GM21360 (cell line): ENCODE measurements around the gene TNFRSF13B.

Experiments
- ATAC-seq: cut with Tn5 transposase; IDR thresholded peaks from one replicate; pipeline ENCODE4 v1.9.1; 2021; ENCODE audit warnings: mild to moderate bottlenecking, moderate library complexity; ENCODE audit not compliant: unreplicated experiment

Gene TNFRSF13B

DNA sequence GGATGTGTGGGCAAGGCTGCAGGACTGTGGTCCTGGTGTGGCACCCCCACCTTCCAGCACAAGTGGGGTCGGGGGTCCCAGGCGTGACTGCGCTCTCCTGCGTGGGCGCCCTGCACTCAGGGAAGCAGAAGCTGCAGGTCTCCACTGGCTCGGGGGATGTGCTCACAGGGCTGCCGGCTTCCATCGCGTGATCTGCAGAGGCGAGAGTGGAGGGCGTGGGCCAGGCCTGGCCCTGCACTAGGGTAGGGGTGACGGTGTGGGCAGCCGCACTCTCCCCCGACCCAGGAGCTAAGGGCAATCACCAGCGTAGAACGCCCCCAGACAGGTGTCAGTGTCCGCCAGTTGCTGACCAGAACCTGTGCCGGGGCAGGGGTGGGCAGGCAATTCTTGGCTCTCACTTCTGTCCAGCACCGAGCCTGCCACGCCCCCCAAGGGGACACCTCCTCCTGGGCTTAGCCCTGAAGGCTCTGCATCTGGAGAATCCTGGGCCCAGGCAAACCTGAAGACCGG is 32.3 kb downstream of the TNFRSF13B start:
- ATAC-seq = no peak

DNA sequence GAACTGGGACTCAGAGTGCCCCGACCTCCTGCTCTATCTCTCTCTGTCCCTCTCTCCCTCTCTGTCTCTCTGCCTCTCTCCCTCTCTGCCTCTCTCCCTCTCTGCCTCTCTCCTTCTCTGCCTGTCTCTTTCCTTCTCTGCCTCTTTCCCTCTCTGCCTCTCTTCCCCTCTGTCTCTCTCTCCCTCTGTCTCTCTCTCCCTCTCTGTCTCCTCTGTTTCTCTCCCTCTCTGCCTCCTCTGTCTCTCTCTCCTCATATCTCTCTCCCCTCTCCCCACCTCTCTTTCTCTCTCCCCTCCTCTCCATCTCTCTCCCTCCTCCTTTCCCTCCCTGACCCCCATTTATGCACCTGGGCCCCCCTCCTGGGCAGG is 32.7 kb downstream of the TNFRSF13B start:
- ATAC-seq = no peak

DNA sequence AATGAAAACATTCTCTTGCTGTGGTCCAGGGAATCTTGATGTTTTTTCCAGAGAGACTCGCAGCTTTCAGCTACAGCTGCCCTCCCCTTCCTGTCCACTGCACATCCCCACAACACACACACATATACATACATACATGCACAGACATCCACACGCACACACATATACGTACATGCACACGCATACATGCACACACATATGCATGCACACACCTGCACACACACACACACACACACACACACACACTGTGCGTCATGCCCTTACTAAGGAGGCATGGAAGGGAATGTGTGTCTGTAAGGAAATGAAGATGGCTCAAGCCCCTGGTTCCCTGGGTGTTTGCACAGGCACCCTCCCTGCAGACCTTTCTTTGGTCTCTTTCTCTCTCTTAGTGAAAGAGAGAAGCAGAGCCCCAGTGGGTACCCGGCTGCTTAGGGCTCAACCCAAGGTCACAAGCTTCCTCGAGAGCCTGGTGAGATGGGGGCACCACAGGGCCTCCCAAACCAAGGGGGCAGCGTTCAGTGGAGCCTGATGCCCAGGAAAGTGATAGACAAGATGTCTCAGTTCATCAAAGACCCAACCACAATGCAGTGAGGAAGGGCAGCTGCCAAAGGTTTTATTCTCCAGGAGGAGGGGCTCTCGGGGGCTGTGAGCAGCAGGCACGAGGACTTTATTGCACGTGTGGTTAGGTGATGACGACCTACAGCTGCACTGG is 33.3 kb downstream of the TNFRSF13B start:
- no peak for ATAC-seq

DNA sequence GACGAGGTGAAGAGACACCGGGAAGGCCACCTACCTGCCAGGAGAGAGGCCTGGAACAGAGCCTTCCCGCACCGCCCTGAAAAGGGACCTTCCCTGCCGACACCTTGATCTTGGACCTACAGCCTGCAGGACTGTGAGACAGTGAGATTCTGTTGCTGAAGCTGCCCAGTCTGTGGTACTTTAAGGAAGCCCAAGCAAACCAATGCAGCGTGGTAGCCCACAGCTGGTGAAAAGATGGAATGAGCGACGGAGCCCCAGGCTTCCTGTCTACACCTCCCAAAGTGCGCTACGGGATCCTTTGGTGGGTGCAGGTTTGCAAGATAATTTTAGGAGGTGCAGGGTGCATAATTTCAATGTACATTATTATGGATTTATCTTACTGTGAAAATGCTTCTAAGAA is 33.9 kb downstream of the TNFRSF13B start:
- no peak for ATAC-seq

DNA sequence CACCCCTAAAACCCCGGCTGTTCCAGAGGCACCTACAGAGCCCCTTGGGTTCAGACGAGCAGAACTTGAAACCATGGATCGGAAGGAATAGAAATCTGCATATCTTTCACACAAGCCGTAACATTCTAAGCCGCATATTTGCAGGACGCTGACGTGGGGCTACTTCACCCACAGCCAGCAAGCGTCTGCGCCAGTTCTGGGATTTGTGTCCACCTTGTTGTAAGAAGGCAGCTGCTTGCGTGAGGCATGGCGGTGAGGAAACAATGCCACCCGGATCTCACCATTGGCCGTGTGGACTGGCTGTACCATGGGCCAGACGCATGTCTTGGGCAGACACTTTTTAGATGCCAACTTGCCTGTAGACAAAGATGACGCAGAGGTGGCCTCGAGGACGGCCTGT is 34.5 kb downstream of the TNFRSF13B start:
- no peak for ATAC-seq

DNA sequence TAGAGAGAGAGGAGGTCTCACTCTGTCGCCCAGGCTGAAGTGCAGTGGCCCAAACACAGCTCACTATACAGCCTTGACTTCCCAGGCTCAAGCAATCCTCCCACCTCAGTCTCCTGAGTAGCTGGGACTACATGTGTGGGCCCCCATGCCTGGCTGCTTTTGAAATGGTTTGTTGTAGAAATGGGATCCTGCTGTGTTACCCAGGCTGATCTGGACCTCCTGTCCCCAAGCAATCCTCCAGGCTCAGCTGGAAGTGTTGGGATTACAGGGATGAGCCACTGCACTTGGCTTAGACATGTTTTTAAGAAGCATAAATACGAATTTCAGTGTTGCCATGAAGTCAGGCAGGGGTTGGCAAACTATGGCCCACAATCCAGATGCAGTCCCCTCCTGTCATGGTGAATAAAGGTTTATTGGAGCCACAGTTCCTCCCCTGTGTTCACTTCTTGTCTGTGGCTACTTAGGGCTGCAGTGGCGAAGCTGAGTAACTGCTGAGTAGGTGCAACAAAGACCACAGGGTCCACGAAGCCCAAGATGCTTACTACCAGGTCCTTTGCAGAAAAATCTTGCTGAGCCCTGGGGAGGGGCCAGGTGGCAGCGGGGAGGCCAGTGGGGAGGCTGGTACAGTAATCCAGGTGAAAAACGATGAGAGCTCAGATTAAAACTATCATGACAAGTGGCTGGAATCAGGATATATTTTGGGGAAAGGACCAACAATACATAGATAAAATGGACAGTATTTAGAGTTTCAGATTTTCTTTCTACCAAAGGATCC is 35.2 kb downstream of the TNFRSF13B start:
- no peak for ATAC-seq

DNA sequence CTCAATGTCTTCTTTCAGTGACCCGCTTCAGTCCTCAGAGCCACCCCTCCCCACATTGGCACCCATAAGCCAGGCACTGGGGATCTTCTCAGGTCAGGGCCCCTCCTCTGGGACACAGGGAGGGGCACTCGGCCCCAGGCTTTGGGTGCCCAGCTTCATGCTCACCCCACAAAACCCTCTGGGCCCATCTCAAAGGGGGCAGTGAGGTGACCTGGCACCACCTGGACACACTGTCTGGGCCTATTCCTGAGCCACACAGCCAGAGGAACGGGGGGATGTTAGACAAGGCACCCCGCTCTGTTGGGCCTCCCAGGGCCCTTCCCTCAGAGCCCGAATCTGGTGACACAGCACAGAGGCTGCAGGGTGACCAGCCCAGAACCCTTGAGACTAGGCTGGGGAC is 36.1 kb downstream of the TNFRSF13B start:
- ATAC-seq = no peak

DNA sequence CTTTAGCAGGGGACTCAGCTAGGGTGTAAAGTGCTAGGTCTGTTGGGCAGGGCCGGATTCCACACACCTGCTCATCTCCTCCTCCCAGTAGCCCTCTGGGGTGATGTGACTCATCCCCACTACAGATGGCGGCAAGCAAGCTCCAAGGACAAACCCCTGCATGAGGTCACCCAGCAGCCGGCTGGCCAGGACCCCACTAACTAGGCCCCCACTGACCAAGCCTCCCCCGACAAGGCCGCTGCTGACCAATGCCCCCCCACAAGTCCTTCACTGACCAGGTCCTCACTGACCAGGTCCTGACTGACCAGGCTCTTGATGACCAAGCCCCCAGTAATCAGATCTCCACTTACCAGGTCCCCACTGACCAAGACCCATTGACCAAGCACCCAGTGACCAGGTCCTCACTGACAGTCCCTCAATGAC is 36.7 kb downstream of the TNFRSF13B start:
- no peak for ATAC-seq

DNA sequence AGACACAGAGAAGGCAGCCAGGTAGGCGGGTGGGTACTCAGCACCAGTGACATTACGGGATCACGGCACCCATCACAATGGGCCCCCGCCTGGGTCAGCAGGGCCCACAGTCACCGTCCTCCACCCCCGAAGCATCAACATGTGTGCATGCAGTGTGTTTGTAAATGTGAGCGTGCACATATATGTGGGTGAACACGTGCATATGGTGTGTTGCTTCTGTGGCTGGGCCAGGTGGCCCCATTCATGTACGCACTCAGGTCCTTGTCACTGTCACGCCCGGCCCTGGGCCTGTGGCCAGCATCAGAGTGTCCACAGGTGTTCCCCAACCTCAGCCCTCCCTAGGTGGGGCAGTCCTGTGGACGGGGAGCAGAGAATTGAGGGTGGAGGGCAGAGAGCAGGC is 37.1 kb downstream of the TNFRSF13B start:
- ATAC-seq = no peak

DNA sequence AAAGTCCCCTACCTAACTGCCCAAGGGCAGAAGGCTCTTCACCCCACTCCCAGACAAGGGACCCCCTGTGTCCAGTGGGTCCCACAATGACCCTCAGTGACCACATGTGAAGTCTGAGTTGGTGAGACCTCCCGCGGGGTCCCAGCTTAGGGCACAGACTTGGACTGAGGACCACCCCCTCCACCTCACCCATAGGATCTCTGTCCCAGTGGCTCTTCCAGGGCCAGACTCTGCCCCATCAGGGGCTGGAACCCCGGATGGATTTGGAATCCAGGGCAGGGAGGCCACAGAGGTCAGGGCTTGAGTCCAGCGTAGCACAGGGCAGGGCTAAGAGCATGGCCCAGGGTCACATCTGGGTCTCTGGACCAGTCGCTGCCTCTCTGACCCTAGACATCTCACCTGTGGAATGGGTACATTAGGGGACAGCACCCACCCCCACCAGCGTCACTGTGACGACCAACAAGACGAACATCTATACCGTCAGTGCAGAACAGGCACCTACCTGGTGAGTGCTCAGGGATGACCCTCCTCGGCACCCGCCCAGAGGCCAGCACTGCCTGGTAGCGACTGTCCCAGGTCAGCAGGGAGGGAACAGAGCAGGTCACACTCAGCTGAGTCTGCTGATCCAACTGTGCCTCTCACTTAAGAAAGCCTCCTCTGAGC is 37.7 kb downstream of the TNFRSF13B start:
- ATAC-seq = no peak

DNA sequence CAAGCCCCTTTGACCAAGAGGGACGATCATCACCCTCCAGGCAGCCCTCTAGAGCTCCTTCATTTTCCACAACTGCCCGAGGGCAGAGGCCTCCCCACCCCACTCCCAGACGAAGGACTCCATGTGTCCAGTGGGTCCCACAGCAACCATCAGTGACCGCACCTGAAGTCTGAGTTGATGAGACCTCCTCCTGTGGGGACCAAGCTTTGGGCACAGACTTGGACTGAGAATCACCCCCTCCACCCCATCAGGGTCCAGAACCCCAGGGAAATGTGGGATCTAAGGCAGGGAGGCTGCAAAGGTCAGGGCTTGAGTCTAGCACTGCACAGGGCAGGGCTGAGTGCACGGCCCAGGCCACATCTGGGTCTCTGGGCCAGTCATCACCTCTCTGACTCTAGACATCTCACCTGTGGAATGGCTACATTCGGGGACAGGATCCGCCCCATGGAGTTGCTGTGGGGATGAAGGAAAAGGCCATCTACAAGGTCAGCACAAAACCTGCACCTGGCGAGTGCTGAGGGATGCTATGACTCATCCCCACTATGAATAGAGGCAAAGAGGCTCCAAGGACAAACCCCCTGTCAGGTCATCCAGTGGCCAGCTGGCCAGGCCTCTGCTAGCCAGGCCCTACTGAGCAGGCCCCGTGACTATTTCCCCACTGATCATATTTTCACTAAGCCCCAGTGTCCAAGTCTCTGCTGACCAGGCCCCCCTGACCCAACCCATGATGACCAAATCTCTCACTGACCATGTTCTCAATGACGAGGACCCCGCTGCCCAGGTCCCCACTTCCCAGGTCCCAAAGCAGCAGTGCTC is 38.4 kb downstream of the TNFRSF13B start:
- no peak for ATAC-seq

DNA sequence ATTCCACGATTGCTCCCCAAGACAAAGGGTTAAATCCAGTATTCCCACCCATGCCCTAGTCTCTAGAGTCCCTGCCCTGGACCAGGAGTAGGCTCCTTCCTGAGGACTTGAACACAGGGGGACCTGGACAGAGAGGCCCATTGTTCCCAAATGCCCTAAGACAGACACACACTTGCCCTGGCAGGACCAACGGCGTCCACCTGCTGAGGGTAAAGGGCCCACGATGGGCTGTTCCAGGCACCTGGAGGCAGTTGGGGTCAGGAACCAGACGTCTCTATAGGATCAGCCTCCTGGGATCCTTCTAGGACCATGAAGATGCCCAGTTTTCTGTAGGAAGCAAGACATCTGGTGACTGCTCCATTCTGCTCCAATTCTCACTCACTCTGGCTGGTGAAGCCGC is 39.3 kb downstream of the TNFRSF13B start:
- no peak for ATAC-seq

DNA sequence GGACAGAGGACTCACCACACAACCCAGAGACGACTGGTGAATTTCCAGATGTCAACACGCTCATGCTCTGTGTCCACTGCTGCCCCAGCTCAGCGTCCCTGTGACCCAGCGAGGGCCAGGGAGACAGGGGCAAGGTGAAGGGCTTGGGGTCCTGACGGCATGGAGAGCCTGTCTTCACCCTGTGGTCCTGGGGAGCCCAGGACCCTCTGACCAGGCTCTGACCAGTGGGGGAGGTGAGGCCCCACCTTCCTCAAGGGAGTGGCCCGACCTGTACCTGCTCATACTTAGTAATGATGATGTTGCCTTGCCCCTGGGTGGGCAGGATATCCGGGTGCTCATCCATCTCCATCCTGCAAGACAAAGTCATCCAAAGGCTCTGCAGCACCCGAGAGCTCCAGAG is 39.8 kb downstream of the TNFRSF13B start:
- no peak for ATAC-seq

DNA sequence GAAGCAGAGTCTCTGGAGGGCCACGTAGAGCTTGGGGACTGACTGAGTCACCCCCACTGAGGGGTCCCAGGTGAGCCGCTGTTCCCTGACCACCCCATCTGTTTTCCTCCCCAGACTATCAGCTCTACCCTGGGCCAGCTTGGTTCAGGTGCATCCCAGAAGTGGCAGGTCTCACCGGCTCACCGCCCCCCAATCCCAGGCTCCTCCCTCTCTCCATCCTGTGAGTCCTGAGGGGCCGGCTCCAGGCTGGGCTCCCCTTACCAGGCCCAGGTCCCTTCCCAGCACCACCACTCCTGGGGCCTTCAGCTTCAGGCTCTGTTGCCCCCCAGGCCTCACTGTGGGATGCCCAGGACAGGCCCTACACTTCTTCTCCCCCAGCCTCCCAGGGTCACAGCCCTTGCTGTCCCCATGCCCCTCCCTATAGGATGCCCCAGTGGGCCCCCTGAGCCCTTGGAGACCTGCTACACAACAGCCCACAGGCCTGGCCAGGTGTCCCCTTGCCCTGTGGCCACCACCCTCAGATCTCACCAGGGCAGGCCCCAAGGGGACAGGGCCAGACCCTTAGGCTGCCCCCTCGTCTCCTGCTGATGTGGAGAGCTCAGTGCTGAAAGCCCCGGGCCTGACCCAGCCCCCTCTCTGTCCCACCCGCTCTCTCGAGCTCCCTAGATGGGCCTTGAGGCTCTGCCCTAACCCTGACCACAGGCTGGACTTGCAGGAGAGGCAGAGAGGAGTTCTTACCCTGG is 40.4 kb downstream of the TNFRSF13B start:
- ATAC-seq = no peak

DNA sequence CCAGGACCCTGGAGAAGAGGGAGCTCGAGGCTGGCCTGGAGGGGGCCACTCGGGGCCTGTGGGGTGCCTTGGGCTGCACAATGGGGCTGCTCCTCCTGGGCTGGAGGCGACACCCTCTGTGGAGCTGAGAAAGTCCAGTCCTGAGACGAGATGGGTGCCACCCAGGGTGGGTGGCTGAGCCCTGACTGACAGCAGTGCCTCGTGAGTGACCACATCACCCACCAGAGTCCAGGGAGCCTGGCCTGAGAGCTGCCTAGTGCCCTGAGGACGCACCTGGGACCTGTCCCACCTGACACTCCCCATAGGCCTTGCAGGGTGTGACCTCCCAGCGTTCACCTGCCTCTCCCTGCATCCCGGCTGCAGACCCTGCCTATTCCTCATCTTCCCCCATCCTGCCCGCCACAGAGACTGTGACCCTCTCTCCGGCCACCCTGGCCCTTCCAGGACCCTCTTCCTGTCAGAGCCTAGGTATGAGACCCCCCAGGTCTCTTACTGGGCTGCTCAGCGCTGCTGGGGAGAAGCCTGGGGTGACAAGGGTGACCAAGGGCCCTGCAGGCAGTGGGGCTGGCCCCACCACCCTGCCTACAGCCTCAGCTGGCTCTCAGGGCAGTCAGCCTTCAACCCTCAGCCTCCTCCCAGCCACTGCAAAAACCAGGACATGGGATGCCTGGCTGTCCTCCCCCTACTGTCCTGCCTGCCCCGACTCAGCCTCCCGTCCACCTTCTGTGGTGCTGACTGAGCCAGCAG is 41.2 kb downstream of the TNFRSF13B start:
- no peak for ATAC-seq

DNA sequence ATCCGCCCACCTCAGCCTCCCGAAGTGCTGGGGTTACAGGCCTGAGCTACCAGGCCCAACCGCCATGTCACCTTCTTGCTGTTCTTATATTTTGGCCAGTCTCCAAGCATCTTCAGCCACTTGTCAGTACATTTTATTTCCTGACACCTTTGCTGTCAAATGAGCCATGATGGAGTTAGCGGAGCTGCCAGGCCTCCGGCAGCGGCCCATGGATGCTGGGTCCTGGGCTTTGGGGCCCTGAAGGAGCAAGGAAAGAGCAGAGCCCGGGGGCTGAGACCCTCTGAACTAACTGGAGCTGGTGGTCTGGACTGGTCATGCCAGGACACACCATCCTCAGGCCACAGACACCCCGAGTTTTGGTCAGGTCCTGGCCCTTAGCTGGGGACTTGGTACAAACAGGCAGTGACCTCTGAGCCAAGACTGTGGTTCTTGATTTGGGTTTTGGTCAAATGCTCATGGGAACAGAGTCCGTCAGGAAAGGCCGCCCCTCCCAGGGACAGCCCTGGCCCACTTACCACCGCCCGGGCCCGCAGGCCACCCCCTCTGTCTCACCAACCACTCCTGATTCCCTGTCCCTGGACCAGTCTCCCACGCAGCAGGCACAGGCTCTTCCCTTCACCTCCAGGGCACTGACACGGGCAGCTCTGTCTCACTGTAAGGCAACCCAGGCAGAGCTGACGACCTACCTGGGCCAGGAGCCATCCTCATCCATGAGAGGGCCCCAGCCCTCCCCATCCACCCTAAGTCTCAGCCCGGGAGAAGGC is 42.0 kb downstream of the TNFRSF13B start:
- ATAC-seq = no peak

DNA sequence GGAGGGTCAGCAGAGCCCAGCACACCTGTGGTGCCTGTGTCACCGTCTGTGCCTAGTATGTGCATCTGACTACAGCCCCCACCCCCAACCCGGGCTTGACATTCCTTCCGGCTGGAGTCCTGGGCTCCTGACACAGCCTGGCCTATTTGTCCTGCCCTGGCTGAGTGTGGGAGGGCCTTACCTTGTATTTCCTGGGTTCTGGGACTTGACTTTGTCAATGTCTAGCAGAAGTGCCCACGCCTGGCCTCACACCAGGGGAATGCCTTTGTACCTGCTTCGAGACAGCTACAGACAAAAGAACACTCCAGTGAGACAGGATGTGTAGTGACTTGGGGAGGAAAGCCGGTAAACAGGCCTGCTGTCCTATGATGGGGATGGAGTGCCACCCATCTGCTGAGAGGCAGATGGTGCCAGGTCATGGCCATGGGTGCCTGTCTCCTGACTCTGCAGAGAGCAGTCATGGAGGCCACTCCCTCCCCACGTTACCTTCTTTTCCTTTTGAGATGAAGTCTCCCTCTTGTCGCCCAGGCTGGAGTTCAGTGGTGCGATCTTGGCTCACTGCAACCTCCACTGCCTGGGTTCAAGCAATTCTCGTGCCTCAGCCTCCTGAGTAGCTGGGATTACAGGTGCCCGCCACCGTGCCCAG is 42.8 kb downstream of the TNFRSF13B start:
- ATAC-seq = no peak

DNA sequence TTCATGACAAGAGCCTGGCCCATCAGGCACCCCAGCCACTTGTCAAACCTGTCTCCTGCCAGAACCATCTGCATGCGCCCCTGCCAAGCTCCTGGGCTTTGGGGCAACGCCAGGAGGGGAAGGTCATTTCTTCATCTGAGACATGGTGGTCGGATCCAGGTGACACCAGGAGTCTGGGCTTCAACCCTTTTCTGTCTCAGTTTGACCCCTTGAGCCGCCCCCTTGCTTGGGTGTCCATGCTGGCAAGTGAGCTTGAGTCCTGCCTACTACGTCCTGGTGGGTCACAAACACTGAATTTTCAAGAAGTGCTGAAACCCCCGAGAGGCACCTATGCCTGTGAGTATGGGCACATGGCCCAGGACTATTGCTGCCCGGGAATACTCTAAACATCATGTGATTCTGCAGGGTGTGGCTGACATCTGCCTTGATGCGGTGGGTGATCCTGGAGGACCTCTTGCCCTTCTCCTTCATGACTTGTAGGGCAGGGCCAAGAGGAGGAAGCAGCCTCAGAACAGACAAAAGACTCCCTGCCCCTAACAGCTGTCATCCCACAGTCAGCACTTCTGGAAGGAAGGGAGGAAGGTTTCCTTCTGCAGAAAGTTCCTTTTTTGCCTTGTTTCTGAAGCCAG is 43.4 kb downstream of the TNFRSF13B start:
- ATAC-seq = no peak
